Spleen (tissue), 11 donors: Measurements from ENCODE around the gene FAM50A. TPM values are rescaled to one million over a fixed set of nuclear protein-coding genes. Genes with fewer than 3 reads are reported as not detected.

Experiments
- DNase-seq: peaks from one replicate; pipeline ENCODE4 v3.0.0-alpha.2; 2020
- H3K27ac ChIP-seq, 8 donors: fragments of 200-600 bp; sonication (generic) in 7 of 8; 1 replicate in 4 of 8; 2 replicates in 4 of 8; pipeline versions ENCODE4 v1.5.0 to v1.8.0; 2016 to 2021; ENCODE audit warnings: inconsistent platforms in 4 of 8, mild to moderate bottlenecking in 4 of 8, moderate library complexity in 1 of 8
- H3K27me3 ChIP-seq, 7 donors: fragments of 200-600 bp; sonication (generic) in 6 of 7; replicated peaks in 1 of 7; 1 replicate in 4 of 7; 2 replicates in 3 of 7; pipeline versions ENCODE4 v1.5.0 to v1.8.0; 2016 to 2021; ENCODE audit warnings: inconsistent platforms in 3 of 7, mild to moderate bottlenecking in 1 of 7
- H3K36me3 ChIP-seq, 6 donors: fragments of 200-600 bp; sonication (generic) in 5 of 6; 1 replicate in 4 of 6; 2 replicates in 2 of 6; pipeline versions ENCODE4 v1.5.0 to v1.8.0; 2016 to 2021; ENCODE audit warnings: inconsistent platforms in 2 of 6
- H3K4me1 ChIP-seq, 6 donors: fragments of 200-600 bp; sonication (generic) in 5 of 6; 1 replicate in 3 of 6; 2 replicates in 3 of 6; pipeline versions ENCODE4 v1.5.0 to v1.8.0; 2016 to 2021; ENCODE audit warnings: inconsistent platforms in 3 of 6
- H3K4me3 ChIP-seq, 8 donors: fragments of 200-600 bp; sonication (generic) in 7 of 8; 1 replicate in 4 of 8; 2 replicates in 4 of 8; pipeline versions ENCODE4 v1.5.0 to v1.8.0; 2016 to 2021; ENCODE audit warnings: inconsistent platforms in 4 of 8, mild to moderate bottlenecking in 4 of 8, moderate library complexity in 2 of 8
- H3K9me3 ChIP-seq, 8 donors: fragments of 200-600 bp; sonication (generic) in 7 of 8; 1 replicate in 4 of 8; 2 replicates in 4 of 8; pipeline versions ENCODE4 v1.5.0 to v1.8.0; 2016 to 2021; ENCODE audit warnings: inconsistent platforms in 4 of 8
- POLR2A ChIP-seq, 3 donors: fragments of 450-650 bp; IDR thresholded peaks; one replicate each; pipeline ENCODE4 v1.5.1; 2017; ENCODE audit warnings: antibody characterized with exemption in 3 of 3, mild to moderate bottlenecking in 1 of 3
- POLR2AphosphoS5 ChIP-seq, 3 donors: sonication (generic); formaldehyde crosslinking; IDR thresholded peaks; one replicate each; pipeline ENCODE4 v1.5.1; 2017; ENCODE audit warnings: antibody characterized with exemption in 3 of 3
- WGBS, 5 donors: extraction: QIAGEN DNeasy Blood & Tissue Kit in 3 of 5; methylation state at CpG; one replicate each; pipeline versions ENCODE4 v1.1.5 to v1.1.7; 2013 to 2018; 5-methylcytosine and 5-hydroxymethylcytosine counted together
- intact Hi-C: fragments of 100-400 bp; cut with DNase I; formaldehyde crosslinking; loops from one replicate; pipeline ENCODE4 v1.15.0; 2023; ENCODE audit warnings: low total_unique reads
- polyA plus RNA-seq, 3 donors: library from polyadenylated mRNA; stranded (reverse); fragments of 200-250 nt; gene quantifications; one replicate each; pipeline ENCODE4 v1.2.1, GENCODE V29; 2013
- total RNA-seq, 7 donors: library from RNA; depleted of rRNA in 3 of 7; stranded (reverse); fragments of >200 nt in 3 of 7; fragmentation: NEBNext Ultra II Directional in 4 of 7; extraction: Animal tissue kit (Norgen Biotek cat#: 25700) in 4 of 7; gene quantifications; one replicate each; pipeline versions ENCODE4 v1.1.0 to v1.2.1, GENCODE V29; 2016 to 2021
- TF ChIP-seq, protein P1 (sequence below), 11 experiments: fragments of 200-600 bp in 7 of 11; fragments of 450-650 bp in 4 of 11; sonication (generic) in 4 of 11; IDR thresholded peaks in 8 of 11; conservative IDR thresholded peaks in 3 of 11; 1 replicate in 7 of 11; 2 replicates in 4 of 11; pipeline versions ENCODE4 v1.4.0 to v1.8.0; 2016 to 2021; ENCODE audit warnings: antibody characterized with exemption in 11 of 11, inconsistent platforms in 4 of 11, mild to moderate bottlenecking in 1 of 11
- donor health status: healthy with polysubstance abuse.
- donor health status: DM: no; HTN: no; CAD: no; lungs with moderate emphysema.
- donor health status: DM: no; HTN: no; CAD: no.
- donor health status: Bipolar disorder and iron deficiency.
- donor health status: healthy.
- donor health status: DM: no; HTN: no; CAD: no.
- donor health status: DM: yes; HTN: yes; CAD: no.

The FAM50A gene
- total and polyA plus RNA-seq, 10 donors = 30.3 to 123 (median 47.9) TPM

- WGBS, 5 donors = 62 to 74% (median 66%) methylated on average over 22 to 28 of the region's 28 CpGs
- H3K36me3 ChIP-seq = peaks cover 0 to 77% (median 24%) of the 10 kb centered on the region in 6 donors
- DNase-seq = no peak
- H3K27ac ChIP-seq = peak overlapping the region in 5 of 8 donors; percentile 90 to 95 (median 91)
- no peaks in the 10 kb centered on the region for H3K27me3 ChIP-seq
- peaks cover 4 to 58% (median 17%) of the 10 kb centered on the region in 6 donors for H3K4me1 ChIP-seq
- intact Hi-C loops = no loop called here
- TF ChIP-seq, protein P1, sequence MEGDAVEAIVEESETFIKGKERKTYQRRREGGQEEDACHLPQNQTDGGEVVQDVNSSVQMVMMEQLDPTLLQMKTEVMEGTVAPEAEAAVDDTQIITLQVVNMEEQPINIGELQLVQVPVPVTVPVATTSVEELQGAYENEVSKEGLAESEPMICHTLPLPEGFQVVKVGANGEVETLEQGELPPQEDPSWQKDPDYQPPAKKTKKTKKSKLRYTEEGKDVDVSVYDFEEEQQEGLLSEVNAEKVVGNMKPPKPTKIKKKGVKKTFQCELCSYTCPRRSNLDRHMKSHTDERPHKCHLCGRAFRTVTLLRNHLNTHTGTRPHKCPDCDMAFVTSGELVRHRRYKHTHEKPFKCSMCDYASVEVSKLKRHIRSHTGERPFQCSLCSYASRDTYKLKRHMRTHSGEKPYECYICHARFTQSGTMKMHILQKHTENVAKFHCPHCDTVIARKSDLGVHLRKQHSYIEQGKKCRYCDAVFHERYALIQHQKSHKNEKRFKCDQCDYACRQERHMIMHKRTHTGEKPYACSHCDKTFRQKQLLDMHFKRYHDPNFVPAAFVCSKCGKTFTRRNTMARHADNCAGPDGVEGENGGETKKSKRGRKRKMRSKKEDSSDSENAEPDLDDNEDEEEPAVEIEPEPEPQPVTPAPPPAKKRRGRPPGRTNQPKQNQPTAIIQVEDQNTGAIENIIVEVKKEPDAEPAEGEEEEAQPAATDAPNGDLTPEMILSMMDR (IDR thresholded peaks at IDR 0.05 in 8 of 11, conservative IDR thresholded peaks at IDR 0.05 in 3 of 11) = no peak
- TF ChIP-seq POLR2AphosphoS5 (IDR thresholded peaks at IDR 0.05) = peak in 1 of 3 donors; percentile 13
- H3K4me3 ChIP-seq = peak overlapping the region; percentile 61 to 93 (median 76)
- H3K9me3 ChIP-seq = no peaks in the 10 kb centered on the region
Observed at GRCh38 chrX:154437971-154438893, 5.7 kb upstream of the FAM50A start.

GRCh38 chrX:154439841-154440240 is 4.1 kb upstream of the FAM50A start:
- Histone ChIP-seq H3K9me3 (no peaks in the 10 kb centered on the region), H3K4me1 (peaks cover 9 to 70% (median 25%) of the 10 kb centered on the region in 6 donors), H3K27me3 (peaks cover 0 to 6% (median 0%) of the 10 kb centered on the region in 7 donors), H3K27ac (no peak overlapping the region), H3K36me3 (peaks cover 0 to 61% (median 21%) of the 10 kb centered on the region in 6 donors), H3K4me3 (no peak overlapping the region)
- no peak for DNase-seq
- 87 to 94% (median 89%) methylated on average over 8 to 18 of the region's 18 CpGs for WGBS, 5 donors
- intact Hi-C loops = no loop called here
- TF ChIP-seq POLR2A (IDR thresholded peaks at IDR 0.05) (no peak), POLR2AphosphoS5 (IDR thresholded peaks at IDR 0.05) (no peak)
- TF ChIP-seq, protein P1 (IDR thresholded peaks at IDR 0.05 in 8 of 11, conservative IDR thresholded peaks at IDR 0.05 in 3 of 11) = no peak

DNA sequence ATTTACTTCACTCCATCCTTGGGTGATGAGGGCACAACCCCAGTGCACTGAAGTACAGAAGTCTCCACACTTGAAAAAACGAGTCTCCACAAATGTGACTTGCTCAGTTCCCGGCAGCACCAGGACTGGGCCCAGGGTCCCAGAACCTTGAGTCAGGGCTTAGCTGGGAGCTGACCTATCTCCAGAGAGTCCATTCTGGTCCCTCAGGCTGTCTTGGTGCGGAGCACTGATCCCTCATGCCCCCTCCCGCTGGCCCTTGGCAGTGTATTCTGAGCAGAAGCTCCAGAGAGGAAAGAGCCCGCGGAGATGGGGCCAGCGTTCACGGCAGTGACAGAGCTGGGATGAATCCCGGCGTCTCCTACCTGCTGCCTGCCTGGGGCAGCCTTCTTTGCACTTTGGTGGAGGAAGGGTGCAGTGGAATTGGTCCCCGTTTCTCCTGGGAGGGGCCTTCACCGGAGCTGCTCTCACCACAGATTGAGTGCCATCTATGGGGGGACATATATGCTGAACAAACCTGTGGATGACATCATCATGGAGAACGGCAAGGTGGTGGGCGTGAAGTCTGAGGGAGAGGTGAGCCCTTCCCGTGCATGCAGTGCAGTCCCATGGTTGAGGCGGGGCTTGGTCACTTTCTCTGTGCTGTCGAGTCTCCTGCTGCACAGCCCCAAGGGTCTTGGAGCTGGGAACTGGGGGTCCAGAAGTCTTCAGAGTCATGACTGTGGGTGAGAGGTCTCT is 3.2 kb upstream of the FAM50A start:
- Histone ChIP-seq H3K27me3 (peaks cover 0 to 6% (median 0%) of the 10 kb centered on the region in 7 donors), H3K27ac (peak overlapping the region in 2 of 8 donors; percentile 32 to 42), H3K4me1 (peaks cover 9 to 77% (median 33%) of the 10 kb centered on the region in 6 donors), H3K9me3 (no peaks in the 10 kb centered on the region), H3K4me3 (no peak overlapping the region), H3K36me3 (peaks cover 0 to 54% (median 18%) of the 10 kb centered on the region in 6 donors)
- DNase-seq = peak; percentile 65
- TF ChIP-seq POLR2A (IDR thresholded peaks at IDR 0.05) = no peak
- TF ChIP-seq, protein P1 (IDR thresholded peaks at IDR 0.05 in 8 of 11, conservative IDR thresholded peaks at IDR 0.05 in 3 of 11) = no peak
- no peak for TF ChIP-seq POLR2AphosphoS5 (IDR thresholded peaks at IDR 0.05)
- intact Hi-C loops = no loop called here
- 86 to 91% (median 90%) methylated on average over 10 to 17 of the region's 17 CpGs for WGBS, 5 donors
